HG03039 (cell line): ENCODE measurements around the gene CCDC169.

Experiments
- ATAC-seq: cut with Tn5 transposase; IDR thresholded peaks from one replicate; pipeline ENCODE4 v1.9.1; 2021; ENCODE audit warnings: mild to moderate bottlenecking, moderate library complexity; ENCODE audit not compliant: unreplicated experiment

The CCDC169 gene

DNA sequence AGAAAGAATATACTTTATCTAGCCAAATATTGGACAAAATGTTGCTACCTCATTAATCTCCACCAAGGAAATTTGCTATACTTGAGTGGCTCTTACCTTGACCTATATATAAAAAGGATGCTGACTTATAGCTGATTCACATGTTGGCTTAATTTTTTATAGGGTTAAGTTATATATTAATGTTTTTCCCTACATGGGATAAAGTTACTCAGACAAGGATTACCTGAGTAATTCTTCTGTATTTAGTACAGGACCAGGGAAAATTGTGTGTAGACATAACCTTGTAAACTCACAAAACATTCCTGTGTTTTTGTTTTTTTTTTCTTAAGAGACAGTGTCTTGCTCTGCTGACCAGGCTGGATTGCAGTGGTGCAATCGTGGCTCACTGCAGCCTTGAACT, 52.6 kb downstream of the CCDC169 start:
- no peak for ATAC-seq

DNA sequence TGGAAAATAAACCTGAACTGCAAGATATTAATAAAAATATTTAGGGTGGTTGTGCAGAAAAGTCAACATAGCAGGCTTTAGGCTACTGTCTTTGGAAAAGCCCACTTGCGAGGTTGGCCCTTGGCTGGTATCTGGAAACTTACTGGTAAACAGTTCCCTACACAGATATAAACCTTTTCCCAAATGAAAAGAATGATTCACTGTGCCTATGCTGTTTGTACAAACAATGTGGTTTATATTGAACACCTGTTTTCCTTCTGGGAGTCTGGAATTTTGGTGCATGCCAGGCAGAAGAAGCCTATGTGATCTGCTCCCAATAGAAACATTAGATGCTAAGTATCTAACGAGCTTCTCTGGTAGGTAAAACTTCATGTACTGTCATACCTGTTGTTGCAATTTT, 53.5 kb downstream of the CCDC169 start:
- ATAC-seq = no peak

DNA sequence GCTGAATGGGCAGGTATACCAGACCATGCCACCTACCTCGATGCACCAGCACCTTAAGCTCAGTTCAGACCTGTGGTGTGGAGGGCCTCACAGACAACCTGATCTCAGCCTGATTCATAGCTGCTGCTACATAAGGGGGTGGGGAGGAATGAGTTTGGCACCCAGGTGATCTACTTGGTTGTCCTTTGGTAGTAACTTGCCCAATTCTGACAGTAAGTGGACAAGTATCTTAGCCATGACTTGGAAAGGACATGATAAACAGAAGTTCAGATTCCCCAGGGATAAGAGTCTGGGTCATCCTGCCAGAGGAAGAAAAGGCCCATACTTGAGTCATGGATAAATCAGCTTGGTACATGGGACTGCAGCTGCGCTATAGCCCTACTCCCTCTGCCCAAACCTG, 54.9 kb downstream of the CCDC169 start:
- no peak for ATAC-seq

DNA sequence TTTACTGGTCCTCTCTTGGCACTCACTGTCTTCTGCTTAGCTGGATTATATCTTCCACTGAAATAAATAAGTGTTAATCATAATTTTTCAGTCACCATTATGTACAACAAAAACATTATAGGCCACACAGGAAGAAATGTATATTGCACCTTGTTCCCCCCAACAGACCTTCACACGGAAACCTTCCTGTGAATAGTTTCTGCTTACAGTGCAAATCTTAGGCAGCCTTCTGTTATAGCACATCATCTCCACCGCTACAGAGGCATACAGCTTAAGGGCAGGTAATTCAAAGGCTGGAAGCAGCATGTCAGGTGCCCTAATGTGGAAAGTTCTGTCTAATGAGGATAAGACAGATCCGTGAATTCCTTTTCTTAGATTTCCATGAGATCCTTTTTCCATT, 66.4 kb downstream of the CCDC169 start:
- no peak for ATAC-seq

DNA sequence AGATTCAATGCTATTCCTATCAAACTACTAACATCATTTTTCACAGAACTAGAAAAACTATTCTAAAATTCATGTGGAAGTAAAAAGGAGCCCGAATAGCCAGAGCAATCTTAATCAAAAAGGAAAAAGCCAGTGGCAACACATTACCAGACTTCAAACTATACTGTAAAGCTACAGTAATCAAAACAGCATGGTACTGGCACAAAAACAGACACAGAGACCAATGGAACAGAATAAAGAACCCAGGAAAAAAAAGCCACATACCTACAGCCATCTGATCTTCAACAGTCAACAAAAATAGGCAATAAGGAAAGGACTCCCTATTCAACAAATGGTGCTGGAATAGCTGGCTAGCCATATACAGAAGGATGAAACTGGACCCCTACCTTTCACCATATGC, 72.9 kb downstream of the CCDC169 start:
- no peak for ATAC-seq

DNA sequence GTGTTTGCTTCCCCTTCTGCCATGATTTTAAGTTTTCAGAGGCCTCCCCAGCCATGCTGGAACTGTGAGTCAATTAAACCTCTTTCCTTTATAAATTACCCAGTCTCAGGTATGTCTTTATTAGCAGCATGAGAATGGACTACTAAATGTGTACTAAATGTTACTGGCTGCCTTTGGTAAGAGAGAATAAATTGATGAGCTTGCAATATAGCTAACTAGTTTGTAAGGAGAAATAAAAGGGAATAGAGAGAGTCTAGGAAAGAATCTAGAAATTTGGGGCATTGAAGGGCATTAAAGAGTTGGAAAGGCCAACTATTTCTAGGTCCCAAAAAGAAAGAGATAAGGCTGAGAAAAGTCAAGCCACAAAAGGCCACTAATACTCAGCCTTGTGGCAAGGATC, 77.7 kb downstream of the CCDC169 start:
- ATAC-seq = no peak

DNA sequence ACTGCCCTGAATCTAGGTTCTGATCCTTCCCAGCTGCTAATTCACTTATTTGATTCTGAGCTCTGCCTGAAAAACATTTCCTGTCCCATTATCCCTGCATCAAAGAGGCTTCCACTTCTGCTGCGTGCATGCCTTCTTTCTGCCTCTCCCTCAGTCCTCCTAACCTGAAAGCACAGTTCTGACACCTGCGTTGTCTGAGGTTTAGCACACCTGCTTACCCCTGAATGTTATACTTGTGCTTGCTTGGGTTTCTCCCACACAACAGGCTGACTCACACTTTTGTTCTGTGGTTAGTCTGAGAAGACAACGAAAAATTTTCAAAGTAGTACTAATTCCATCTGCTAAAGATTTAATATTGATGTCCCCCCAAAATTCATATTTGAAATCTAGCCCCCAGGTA, 80.2 kb downstream of the CCDC169 start:
- no peak for ATAC-seq

DNA sequence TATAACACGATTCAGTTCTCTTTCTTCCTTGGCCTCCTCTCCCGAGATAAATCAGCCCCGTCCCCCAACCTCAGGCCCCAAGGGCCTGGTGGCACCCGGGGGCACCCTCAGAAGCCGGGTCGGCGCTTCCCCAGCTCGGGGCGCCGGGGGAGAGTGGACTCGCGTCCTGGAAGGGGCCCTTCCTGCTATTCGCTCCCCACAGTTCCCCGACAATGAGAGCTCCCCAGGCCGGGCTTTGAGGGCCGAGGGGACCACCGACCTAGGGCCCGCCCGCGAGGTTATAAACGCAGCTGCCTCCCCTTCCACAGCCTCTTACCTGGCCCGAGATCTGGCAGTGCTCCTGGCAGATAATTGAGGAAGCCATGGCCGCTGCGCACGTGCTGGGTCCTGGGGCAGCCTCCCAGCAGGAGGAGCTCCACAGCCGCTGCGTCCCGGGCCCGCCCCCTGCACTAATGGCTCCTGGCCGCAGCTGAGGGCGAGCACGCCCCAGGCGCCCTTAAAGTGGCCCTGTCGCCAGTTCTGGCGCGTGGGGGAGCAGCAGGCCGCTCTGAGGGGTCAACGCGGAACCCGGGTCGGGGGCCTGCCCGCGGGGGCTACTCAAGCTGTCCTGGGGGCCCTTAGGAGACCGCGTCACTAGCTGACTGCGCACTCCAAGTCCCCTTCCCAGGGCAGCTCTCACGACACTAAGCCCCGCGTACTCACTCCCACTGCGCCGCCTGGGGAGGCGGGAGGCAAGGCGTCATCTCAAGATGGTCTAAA, 83.3 kb downstream of the CCDC169 start, which contains the start of gene SOHLH2:
TSS of gene SOHLH2 (minus strand) at position 394 of the 759 bp plus-strand sequence. CDS start at position 364, 30 bp downstream.
- ATAC-seq = no peak

DNA sequence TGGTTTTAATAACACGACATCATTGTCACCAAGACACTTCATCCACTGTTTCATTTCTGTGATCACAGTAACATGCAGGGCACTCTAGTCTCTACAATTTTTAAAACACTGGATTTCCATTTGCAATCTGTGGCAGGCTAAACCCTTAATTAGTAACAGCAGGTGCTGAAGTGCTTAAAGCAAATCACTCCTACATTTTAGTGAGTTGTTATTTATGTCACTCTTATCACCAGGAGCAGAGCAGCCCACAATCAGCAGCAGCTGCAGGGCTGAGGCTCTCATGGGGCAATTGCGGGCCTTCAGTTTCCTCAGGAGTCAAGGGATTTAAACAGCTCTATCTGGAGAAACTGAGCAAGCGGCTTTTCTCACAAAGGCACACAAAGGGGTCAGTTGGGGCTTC, 84.8 kb downstream of the CCDC169 start:
- ATAC-seq = no peak

DNA sequence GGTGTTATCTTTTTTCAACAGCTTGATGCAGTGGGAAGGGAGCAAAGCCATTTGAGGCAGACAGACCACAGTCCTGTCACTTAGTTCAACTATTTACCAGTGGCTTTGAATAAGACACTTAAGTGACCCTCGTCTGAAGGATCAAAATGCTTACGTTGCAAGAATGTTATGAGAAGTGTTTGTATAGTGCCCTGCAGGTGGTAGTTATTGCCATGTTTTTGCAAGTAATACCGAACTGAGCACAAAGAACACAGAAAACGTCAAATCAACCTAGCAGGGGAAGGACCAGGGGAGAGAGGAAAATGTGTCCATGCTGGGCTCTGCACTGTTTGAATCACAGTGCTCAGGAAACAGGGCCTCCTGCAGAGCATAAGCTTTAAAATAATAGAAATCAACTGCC, 86.0 kb downstream of the CCDC169 start:
- no peak for ATAC-seq

DNA sequence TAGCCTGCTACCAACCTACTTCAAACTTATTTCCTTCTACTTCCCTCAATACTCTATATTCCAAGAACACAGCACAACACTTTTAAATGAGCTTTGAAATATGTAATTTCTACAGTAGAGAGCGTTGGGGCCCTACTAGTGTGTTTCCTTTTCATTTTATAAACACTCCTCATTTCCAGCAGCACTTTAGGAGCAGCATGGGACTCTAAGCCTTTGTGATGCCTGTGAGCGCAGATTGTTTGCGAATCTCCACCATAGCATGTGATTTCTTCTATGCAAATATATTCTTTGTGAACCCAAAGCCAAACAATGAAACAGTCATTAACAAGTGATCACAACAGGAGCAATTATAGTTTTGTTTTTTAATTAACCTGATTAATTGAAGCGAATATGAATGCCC, 86.9 kb downstream of the CCDC169 start:
- ATAC-seq = no peak

DNA sequence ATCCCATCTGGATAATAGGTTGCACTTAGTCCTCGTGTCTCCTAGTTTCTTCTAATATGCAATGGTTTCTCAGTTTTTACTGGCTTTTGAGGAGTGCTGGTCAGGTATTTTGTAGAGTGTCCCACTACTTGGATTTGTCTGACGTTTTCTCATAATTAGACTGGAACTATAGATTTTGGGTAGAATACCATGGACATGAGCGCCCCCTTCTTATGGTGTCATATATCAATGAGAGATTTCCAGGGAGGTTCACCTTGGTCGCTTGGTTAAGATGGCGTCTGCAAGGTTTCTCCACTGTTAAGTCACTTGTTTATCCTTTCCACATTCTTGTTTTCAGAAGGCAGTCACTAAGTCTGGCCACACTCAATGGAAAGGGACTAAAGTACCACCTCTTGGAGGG, 89.9 kb downstream of the CCDC169 start:
- no peak for ATAC-seq

DNA sequence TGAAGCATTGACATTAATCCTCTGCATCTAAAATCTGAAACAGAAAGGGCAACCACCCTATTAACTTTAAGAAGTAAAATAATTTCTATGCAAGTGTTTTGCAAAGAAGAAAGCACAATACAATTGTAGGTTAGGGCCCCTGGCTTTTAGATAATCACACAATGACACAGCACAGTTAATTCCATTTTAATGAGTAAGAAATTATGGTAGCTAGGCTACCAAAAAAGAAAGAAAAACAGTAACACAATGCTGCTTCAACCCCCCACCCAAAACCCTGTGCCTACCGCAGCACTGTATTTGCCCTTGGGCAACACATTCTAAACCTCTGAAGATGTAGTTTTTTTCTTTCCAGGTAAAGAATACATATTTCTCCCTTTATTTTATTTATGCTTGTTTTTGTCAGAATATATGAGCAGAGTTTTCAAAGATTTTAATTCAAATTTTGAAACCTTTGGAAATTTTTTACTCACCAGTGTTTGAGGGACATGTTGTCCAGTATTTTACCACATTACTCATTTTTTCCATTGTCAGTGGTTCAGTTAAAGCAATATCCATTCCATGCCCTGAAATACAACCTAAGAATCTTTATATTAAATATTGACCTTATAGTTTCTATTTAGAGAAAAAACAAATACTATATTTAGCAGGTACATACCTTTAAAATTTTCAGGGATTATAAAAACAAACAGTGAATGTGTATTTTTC, 104.3 kb downstream of the CCDC169 start:
- ATAC-seq = no peak

DNA sequence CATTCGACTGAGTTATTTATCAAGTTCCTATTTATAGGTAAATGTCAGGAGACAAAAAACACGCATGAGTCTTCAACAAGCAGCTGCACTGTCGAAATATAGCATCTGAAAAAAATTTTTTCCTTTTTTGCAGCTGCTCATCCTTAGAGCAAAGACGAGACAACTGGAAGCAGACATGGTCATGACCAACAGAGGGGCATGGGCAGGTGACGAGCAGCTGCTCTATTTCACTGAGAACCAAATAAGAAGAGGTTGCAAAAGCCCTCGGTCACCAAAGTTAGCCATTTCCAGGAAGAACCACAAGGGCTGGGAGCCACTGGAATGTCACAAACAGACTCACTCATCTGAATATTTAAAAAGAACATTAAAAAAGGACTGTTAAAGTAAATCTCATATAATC, 105.4 kb downstream of the CCDC169 start:
- ATAC-seq = no peak

DNA sequence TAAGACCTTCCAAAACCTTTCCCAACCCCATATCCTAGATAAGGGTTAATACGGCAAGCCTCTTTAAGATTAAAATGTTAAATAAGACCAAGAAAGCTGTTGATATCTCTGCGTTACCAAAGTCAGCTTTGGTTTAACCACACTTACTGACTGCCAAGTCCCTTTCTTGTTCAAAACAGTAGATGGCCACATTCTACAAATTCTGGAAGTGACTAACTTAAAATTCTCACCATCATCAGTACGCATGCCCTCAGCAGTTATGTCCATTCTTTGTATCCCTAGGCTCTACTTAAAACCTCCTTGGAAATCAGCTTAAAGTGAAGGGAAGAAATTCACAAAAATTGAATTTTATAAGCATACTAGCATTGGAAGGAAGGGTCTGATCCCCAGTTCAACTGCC, 106.8 kb downstream of the CCDC169 start:
- ATAC-seq = no peak

DNA sequence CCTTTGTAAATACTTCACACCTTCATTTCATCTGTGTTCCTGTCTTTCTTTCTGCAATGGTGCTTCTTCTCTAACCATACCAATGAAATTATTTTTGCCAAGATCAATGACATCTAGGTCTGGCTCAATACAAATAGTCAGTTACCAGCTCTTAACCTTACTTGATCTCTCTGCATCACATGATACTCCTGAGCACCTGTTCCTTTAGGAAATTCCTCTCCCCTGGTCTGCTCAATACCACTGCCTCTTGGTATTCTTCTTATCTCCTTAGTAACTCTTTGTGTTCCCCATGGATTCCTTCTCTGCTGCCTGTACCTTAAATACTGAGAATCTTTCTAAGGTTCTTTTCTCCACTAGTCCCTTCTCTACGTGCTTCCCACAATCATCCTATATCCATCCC, 109.2 kb downstream of the CCDC169 start:
- no peak for ATAC-seq

DNA sequence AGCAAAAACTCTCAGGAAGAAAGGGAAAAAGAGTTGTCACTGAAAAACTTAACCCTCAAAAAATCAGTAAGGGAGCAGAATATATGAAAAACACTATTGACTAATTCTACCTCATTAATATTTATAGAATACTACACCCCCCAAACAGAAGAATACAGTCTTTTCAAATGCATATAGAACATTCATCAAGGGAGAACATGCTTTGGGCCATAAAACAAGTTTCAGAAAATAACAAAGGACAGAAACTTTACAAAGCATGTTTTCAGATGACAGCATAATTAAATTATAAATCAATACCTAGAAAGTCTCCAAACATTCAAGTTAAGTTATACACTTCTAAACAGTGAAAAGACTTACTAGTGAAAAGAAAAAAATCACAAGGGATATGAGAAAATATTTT, 113.7 kb downstream of the CCDC169 start:
- no peak for ATAC-seq
